Stimulated activated CD4-positive, alpha-beta T cell treated with anti-CD3 and anti-CD28 coated beads, Interleukin-1b, Interleukin-23, amount 100 ng/mL, for 4 hours (primary cell): ENCODE measurements around the gene CDHR5.

Experiments used
- DNase-seq, 2 donors: peaks; one replicate each; pipeline ENCODE4 v3.0.0-alpha.2; 2020; ENCODE audit warnings: low read depth in 2 of 2

The CDHR5 gene

GRCh38 chr11:567629-568292, 57.0 kb downstream of the CDHR5 start:
- DNase-seq: no peak

- DNase-seq: no peak
Observed at GRCh38 chr11:567011-567628, 57.6 kb downstream of the CDHR5 start.
